ENCODE results near the gene IGFN1. TPM values are rescaled to one million over a fixed set of nuclear protein-coding genes. Genes with fewer than 3 reads are reported as not detected.

IGFN1 gene
- total and polyA plus RNA-seq, 2 experiments from 2014 or later, result not detected

- Mint-ChIP-seq H3K27ac (no peak overlapping the region), H3K4me1 (no peaks in the 10 kb centered on the region), H3K36me3 (ENCODE audit: low read depth) (no peaks in the 10 kb centered on the region), H3K4me3 (no peak overlapping the region), H3K9me3 (peaks cover 9% of the 10 kb centered on the region; the same call in 2 of the 3 replicates), H3K27me3 (ENCODE audit: insufficient read depth, low read depth, poor library complexity) (no peaks in the 10 kb centered on the region)
- TF ChIP-seq ETS1 (IDR thresholded peaks at IDR 0.05), result no peak
- H2AFZ ChIP-seq, result no peak overlapping the region
- H3K27ac ChIP-seq (ENCODE audit: low read depth), result no peak overlapping the region
- no peaks in the 10 kb centered on the region for H3K27me3 ChIP-seq (ENCODE audit: insufficient read depth)
- H3K4me3 ChIP-seq, result no peak overlapping the region
- no peaks in the 10 kb centered on the region for H4K20me1 ChIP-seq (replicated peaks; ENCODE audit: insufficient read depth)
- H3K4me1 ChIP-seq (ENCODE audit: insufficient read depth), result no peaks in the 10 kb centered on the region
- DNase-seq (ENCODE audit: low spot score) (no peak), ATAC-seq (no peak)
- no peaks in the 10 kb centered on the region for H3K36me3 ChIP-seq (ENCODE audit: insufficient read depth)
- no peak overlapping the region for H3K4me2 ChIP-seq
- no peaks in the 10 kb centered on the region for H3K9me2 ChIP-seq (ENCODE audit: insufficient read depth)
- no peaks in the 10 kb centered on the region for H3K79me2 ChIP-seq (replicated peaks; ENCODE audit: insufficient read depth)
- no peaks in the 10 kb centered on the region for H3F3A ChIP-seq (replicated peaks; ENCODE audit: low read depth)
These were observed 37.7 kb downstream of the IGFN1 start for GRCh38 chr1:201228011-201228983.

DNA sequence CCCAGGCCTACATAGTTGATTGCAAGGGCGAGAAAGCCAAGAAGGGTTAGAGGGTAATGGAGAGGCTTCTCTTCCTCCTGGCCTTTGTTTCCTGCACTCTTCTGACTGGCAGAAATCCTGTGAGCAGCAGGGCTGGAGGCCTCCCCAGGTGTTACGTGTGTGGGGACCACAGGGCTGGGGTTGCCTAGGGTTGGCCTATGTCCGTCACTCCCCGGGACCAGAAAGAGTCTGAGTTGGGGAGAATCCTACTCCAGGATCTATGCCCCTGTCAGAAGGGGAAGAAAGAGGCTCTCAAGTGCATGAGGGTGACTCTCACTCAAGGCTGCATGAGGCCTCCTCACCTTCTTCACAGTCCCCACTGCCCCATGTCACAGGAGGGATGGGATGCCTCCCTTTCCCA, 38.5 kb downstream of the IGFN1 start:
- no peak for DNase-seq (ENCODE audit: low spot score)
- Histone ChIP-seq H3K27ac (ENCODE audit: low read depth) (no peak overlapping the region), H3K9me2 (ENCODE audit: insufficient read depth) (no peaks in the 10 kb centered on the region), H3K4me1 (ENCODE audit: insufficient read depth) (no peaks in the 10 kb centered on the region), H3K36me3 (ENCODE audit: insufficient read depth) (no peaks in the 10 kb centered on the region), H3K4me2 (no peak overlapping the region), H4K20me1 (replicated peaks; ENCODE audit: insufficient read depth) (no peaks in the 10 kb centered on the region), H2AFZ (no peak overlapping the region), H3K79me2 (replicated peaks; ENCODE audit: insufficient read depth) (no peaks in the 10 kb centered on the region), H3K27me3 (ENCODE audit: insufficient read depth) (no peaks in the 10 kb centered on the region), H3K4me3 (no peak overlapping the region), H3F3A (replicated peaks; ENCODE audit: low read depth) (no peaks in the 10 kb centered on the region)
- Mint-ChIP-seq H3K27ac (no peak overlapping the region), H3K4me1 (no peaks in the 10 kb centered on the region), H3K27me3 (ENCODE audit: insufficient read depth, low read depth, poor library complexity) (no peaks in the 10 kb centered on the region), H3K4me3 (no peak overlapping the region), H3K9me3 (peaks cover 11% of the 10 kb centered on the region; the same call in 2 of the 3 replicates), H3K36me3 (ENCODE audit: low read depth) (no peaks in the 10 kb centered on the region)
- TF ChIP-seq POLR2AphosphoS5 (IDR thresholded peaks at IDR 0.05; ENCODE audit: low read depth) (no peak), CTCF (conservative IDR thresholded peaks at IDR 0.05; ENCODE audit: low read depth in 2 of 2) (no peak), NANOG (IDR thresholded peaks at IDR 0.05; ENCODE audit: borderline replicate concordance) (no peak), EZH2phosphoT487 (IDR thresholded peaks at IDR 0.05; ENCODE audit: unreplicated experiment) (no peak), ETS1 (IDR thresholded peaks at IDR 0.05) (no peak)
- no peak for ATAC-seq
